ENCODE measurements around the gene RHOH.

RHOH gene

GRCh38 chr4:40209401-40209800 lies 12.6 kb downstream of the RHOH start:
- Histone ChIP-seq H3K9me3 (ENCODE audit: severe bottlenecking) (no peaks in the 10 kb centered on the region), H3K27me3 (ENCODE audit: insufficient read depth, poor library complexity, severe bottlenecking) (no peaks in the 10 kb centered on the region), H3K4me1 (ENCODE audit: insufficient read depth, poor library complexity, severe bottlenecking) (peaks cover 10% of the 10 kb centered on the region), H3K27ac (ENCODE audit: poor library complexity, severe bottlenecking) (no peak overlapping the region), H3K4me3 (ENCODE audit: severe bottlenecking) (no peak overlapping the region), H3K36me3 (ENCODE audit: low read depth) (no peaks in the 10 kb centered on the region)
- ATAC-seq (ENCODE audit: low read depth) (no peak), DNase-seq (ENCODE audit: low spot score) (no peak)
- no peak for TF ChIP-seq CTCF (IDR thresholded peaks at IDR 0.05; ENCODE audit: poor library complexity, severe bottlenecking)

DNA sequence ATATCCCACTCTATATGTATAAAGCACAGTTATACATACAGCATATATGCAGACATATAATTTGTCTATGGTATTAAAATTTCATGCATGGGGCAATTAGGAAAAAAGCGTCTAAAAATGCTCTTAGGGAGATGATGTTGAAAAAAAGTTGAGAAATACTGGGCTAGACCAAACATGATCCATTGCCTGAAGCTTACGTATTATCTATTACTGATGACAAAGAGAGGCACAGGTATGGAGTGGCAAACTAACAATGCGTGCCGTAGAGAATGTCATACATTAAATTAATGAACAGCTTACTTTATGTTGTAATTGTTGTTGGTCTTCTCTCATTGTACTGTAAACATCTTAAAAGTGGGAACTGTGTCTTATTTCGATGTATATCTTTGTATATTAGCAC lies 13.9 kb downstream of the RHOH start:
- Histone ChIP-seq H3K36me3 (ENCODE audit: low read depth) (no peaks in the 10 kb centered on the region), H3K4me3 (ENCODE audit: severe bottlenecking) (no peak overlapping the region), H3K27me3 (ENCODE audit: insufficient read depth, poor library complexity, severe bottlenecking) (no peaks in the 10 kb centered on the region), H3K27ac (ENCODE audit: poor library complexity, severe bottlenecking) (peak overlapping the region; percentile 24), H3K9me3 (ENCODE audit: severe bottlenecking) (no peaks in the 10 kb centered on the region), H3K4me1 (ENCODE audit: insufficient read depth, poor library complexity, severe bottlenecking) (peaks cover 10% of the 10 kb centered on the region)
- no peak for DNase-seq (ENCODE audit: low spot score)
- no peak for TF ChIP-seq CTCF (IDR thresholded peaks at IDR 0.05; ENCODE audit: poor library complexity, severe bottlenecking)
- ATAC-seq (ENCODE audit: low read depth): peak; percentile 36; the same call in 2 of the 3 replicates

GRCh38 chr4:40211224-40212185 lies 14.7 kb downstream of the RHOH start:
- Histone ChIP-seq H3K36me3 (ENCODE audit: low read depth) (no peaks in the 10 kb centered on the region), H3K4me1 (ENCODE audit: insufficient read depth, poor library complexity, severe bottlenecking) (peaks cover 10% of the 10 kb centered on the region)

GRCh38 chr4:40212674-40213527 lies 16.1 kb downstream of the RHOH start:
- DNase-seq (ENCODE audit: low spot score) (no peak), ATAC-seq (ENCODE audit: low read depth) (no peak)
- H3K27ac ChIP-seq (ENCODE audit: poor library complexity, severe bottlenecking): no peak overlapping the region
- peaks cover 14% of the 10 kb centered on the region for H3K4me1 ChIP-seq (ENCODE audit: insufficient read depth, poor library complexity, severe bottlenecking)
- no peak for TF ChIP-seq CTCF (IDR thresholded peaks at IDR 0.05; ENCODE audit: poor library complexity, severe bottlenecking)
- no peaks in the 10 kb centered on the region for H3K9me3 ChIP-seq (ENCODE audit: severe bottlenecking)
- H3K27me3 ChIP-seq (ENCODE audit: insufficient read depth, poor library complexity, severe bottlenecking): no peaks in the 10 kb centered on the region
- H3K4me3 ChIP-seq (ENCODE audit: severe bottlenecking): no peak overlapping the region
- H3K36me3 ChIP-seq (ENCODE audit: low read depth): no peaks in the 10 kb centered on the region

More at GRCh38 chr4:40211224-40212185, 14.7 kb downstream of the RHOH start:
- DNase-seq (ENCODE audit: low spot score) (no peak), ATAC-seq (ENCODE audit: low read depth) (no peak)
- Histone ChIP-seq H3K27ac (ENCODE audit: poor library complexity, severe bottlenecking) (peak overlapping the region; percentile 24), H3K4me3 (ENCODE audit: severe bottlenecking) (no peak overlapping the region), H3K9me3 (ENCODE audit: severe bottlenecking) (no peaks in the 10 kb centered on the region), H3K27me3 (ENCODE audit: insufficient read depth, poor library complexity, severe bottlenecking) (no peaks in the 10 kb centered on the region)
- no peak for TF ChIP-seq CTCF (IDR thresholded peaks at IDR 0.05; ENCODE audit: poor library complexity, severe bottlenecking)
